Activated naive CD8-positive, alpha-beta T cell treated with anti-CD3 and anti-CD28 coated beads for 36 hours (primary cell): ENCODE results near the gene CASTOR1. TPM values are rescaled to one million over a fixed set of nuclear protein-coding genes. Genes with fewer than 3 reads are reported as not detected.

Experiments used
- DNase-seq: peaks from one replicate; pipeline ENCODE4 v3.0.0; 2021
- H3K27ac Mint-ChIP-seq: one replicate; pipeline ENCODE4 v1.8.0; 2022; ENCODE audit warnings: mild to moderate bottlenecking, moderate library complexity, mixed read lengths
- H3K27me3 Mint-ChIP-seq: one replicate; pipeline ENCODE4 v1.8.0; 2022; ENCODE audit warnings: mild to moderate bottlenecking, mixed read lengths
- H3K36me3 Mint-ChIP-seq: one replicate; pipeline ENCODE4 v1.8.0; 2021; ENCODE audit warnings: mild to moderate bottlenecking, mixed read lengths
- H3K4me1 Mint-ChIP-seq: one replicate; pipeline ENCODE4 v1.8.0; 2021; ENCODE audit warnings: mixed read lengths
- H3K4me3 Mint-ChIP-seq: one replicate; pipeline ENCODE4 v1.8.0; 2022; ENCODE audit warnings: mild to moderate bottlenecking, moderate library complexity, mixed read lengths
- H3K9me3 Mint-ChIP-seq: one replicate; pipeline ENCODE4 v1.8.0; 2022; ENCODE audit warnings: mixed read lengths
- total RNA-seq, 2 experiments: library from RNA; stranded (reverse); gene quantifications; one replicate each; pipeline ENCODE4 v1.2.3, GENCODE V29; 2021

Gene CASTOR1
- total RNA-seq, 2 experiments from 2014 or later: 2.8 to 3.5 TPM

DNA sequence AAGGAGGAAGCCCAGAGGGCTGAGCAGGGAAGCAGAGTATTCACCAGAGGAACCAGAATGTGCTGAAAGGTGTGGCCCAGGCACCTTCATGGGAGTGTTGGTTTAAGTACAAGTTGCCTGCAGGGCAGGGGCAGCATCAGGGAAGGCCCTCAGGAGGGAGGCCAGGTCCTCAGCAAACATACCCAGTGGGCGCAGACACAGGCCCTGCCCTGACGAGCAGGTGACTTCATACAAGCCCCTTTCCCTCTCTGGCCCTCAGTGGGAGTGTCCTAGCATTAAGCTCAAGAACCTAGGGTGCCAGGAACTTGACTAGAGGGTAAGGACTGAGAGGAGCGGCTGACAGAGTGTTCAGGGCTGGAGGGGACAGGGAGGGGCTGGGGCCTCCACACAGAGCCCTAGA, 7.5 kb upstream of the CASTOR1 start:
- peaks cover 68% of the 10 kb centered on the region for H3K4me1 Mint-ChIP-seq
- peaks cover 25% of the 10 kb centered on the region for H3K36me3 Mint-ChIP-seq
- peak overlapping the region; percentile 77 for H3K27ac Mint-ChIP-seq
- no peaks in the 10 kb centered on the region for H3K9me3 Mint-ChIP-seq
- no peak for DNase-seq
- H3K4me3 Mint-ChIP-seq: no peak overlapping the region
- H3K27me3 Mint-ChIP-seq: no peaks in the 10 kb centered on the region

- H3K36me3 Mint-ChIP-seq: peaks cover 21% of the 10 kb centered on the region
- H3K27ac Mint-ChIP-seq: peak overlapping the region; percentile 77
- H3K27me3 Mint-ChIP-seq: no peaks in the 10 kb centered on the region
- H3K9me3 Mint-ChIP-seq: no peaks in the 10 kb centered on the region
- H3K4me3 Mint-ChIP-seq: no peak overlapping the region
- DNase-seq: no peak
- H3K4me1 Mint-ChIP-seq: peaks cover 63% of the 10 kb centered on the region
These were observed 7.0 kb upstream of the CASTOR1 start for GRCh38 chr22:30296324-30296723.

DNA sequence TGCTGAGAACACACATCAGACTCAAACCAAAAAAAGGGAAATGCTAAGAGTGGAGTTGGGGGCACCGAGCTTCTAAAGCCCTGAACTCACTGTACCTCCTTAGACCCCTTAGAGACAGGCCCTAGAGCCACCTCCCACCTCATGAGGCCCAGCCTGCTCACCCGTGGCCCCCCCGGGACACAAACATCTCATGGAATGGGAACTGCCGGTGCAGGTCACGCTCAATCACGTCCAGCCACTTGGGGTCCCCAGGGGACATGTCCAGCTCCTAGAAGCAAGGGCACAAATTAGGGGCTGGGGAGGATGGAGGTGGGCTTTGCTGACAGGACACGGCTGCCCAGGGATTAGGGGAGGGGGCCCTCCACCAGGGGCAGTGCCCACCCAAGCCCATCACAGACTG, 6.3 kb upstream of the CASTOR1 start:
- no peak for DNase-seq
- Mint-ChIP-seq H3K4me3 (no peak overlapping the region), H3K9me3 (no peaks in the 10 kb centered on the region), H3K27me3 (no peaks in the 10 kb centered on the region), H3K27ac (peak overlapping the region; percentile 77), H3K36me3 (peaks cover 18% of the 10 kb centered on the region), H3K4me1 (peaks cover 58% of the 10 kb centered on the region)

- Mint-ChIP-seq H3K27ac (no peak overlapping the region), H3K9me3 (no peaks in the 10 kb centered on the region), H3K4me1 (peaks cover 59% of the 10 kb centered on the region), H3K4me3 (no peak overlapping the region), H3K36me3 (peaks cover 16% of the 10 kb centered on the region), H3K27me3 (no peaks in the 10 kb centered on the region)
- no peak for DNase-seq
These were observed 5.5 kb upstream of the CASTOR1 start for GRCh38 chr22:30294830-30295229.

GRCh38 chr22:30294066-30294465, 4.8 kb upstream of the CASTOR1 start:
- Mint-ChIP-seq H3K36me3 (peaks cover 15% of the 10 kb centered on the region), H3K27me3 (no peaks in the 10 kb centered on the region)

DNA sequence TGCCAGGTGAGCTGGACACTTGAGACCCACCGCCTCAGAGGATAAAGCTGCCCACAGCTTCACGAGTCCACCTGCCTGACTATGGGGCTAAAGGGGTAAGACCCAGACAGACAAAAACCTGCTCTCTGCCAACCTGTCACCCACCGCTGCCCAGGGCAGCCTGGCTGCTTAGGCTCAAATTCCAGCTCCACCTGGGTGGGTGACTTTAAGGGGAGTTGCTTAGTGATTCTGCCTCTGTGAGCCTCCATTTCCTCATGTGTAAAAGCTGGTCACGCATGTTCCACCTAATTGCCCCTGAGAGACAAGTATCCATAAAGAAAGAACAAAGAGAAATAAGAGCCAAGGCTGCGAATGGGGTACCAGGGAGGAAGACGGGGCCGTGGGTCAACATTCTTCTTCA, 3.7 kb upstream of the CASTOR1 start:
- peaks cover 7% of the 10 kb centered on the region for H3K36me3 Mint-ChIP-seq

More at GRCh38 chr22:30294066-30294465, 4.8 kb upstream of the CASTOR1 start:
- DNase-seq: no peak
- no peaks in the 10 kb centered on the region for H3K9me3 Mint-ChIP-seq
- H3K4me1 Mint-ChIP-seq: peaks cover 57% of the 10 kb centered on the region
- H3K4me3 Mint-ChIP-seq: no peak overlapping the region
- peak overlapping the region; percentile 16 for H3K27ac Mint-ChIP-seq

DNA sequence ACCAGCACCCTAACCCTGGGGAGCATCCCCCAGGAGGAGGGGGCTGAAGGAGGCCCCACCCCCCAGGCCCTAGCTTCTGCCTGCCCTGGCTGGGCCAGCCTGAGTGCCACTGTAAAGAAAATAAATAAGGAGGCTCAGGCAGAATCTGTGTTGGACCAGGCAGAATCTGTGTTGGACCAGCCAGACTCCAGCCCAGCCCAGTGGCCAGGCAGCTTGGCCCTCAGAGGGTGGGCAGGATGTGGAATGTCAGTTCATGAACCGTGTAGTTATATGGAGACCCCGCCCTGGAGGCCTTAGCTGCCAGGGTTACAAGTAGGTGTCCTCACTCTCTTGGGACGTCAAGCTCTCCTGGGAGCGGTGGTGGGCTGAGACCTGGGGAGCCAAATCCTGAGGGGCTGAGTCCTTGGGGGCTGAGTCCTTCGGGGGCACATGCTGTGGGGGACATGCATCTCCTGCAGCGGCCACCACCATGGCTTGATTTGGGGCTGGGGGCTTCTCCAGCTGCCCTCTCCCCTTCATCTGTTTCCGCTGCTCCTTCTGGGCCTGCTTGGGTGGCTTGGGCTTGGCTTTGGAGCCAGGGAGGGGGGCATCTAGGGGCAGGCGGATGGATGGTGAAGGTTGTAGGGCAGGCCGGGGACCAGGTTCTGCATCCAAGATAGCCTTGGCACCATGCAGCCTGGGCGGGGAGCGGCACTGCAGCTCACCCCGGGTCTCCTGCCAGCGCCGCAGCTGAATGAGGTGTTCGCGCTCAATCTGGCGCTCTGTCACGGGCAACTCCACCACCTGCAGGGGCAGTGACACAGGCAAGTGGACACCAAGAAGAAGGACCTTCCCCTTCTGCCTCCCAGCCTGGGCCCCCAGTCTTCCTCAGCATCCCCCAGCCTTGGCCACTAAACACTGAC, 3.0 kb upstream of the CASTOR1 start:
- H3K36me3 Mint-ChIP-seq: peaks cover 3% of the 10 kb centered on the region
- no peak for DNase-seq
- H3K27ac Mint-ChIP-seq: no peak overlapping the region
- H3K27me3 Mint-ChIP-seq: no peaks in the 10 kb centered on the region
- no peaks in the 10 kb centered on the region for H3K9me3 Mint-ChIP-seq
- no peak overlapping the region for H3K4me3 Mint-ChIP-seq
- H3K4me1 Mint-ChIP-seq: peaks cover 45% of the 10 kb centered on the region

More for the DNA sequence above, 3.7 kb upstream of the CASTOR1 start:
- H3K27me3 Mint-ChIP-seq: no peaks in the 10 kb centered on the region
- DNase-seq: no peak
- no peak overlapping the region for H3K4me3 Mint-ChIP-seq
- no peaks in the 10 kb centered on the region for H3K9me3 Mint-ChIP-seq
- peaks cover 52% of the 10 kb centered on the region for H3K4me1 Mint-ChIP-seq
- no peak overlapping the region for H3K27ac Mint-ChIP-seq

- H3K27me3 Mint-ChIP-seq: no peaks in the 10 kb centered on the region
- H3K36me3 Mint-ChIP-seq: no peaks in the 10 kb centered on the region
- no peaks in the 10 kb centered on the region for H3K9me3 Mint-ChIP-seq
- no peak for DNase-seq
- H3K4me1 Mint-ChIP-seq: peaks cover 39% of the 10 kb centered on the region
- H3K4me3 Mint-ChIP-seq: no peak overlapping the region
- H3K27ac Mint-ChIP-seq: peak overlapping the region; percentile 42
These were observed 2.0 kb upstream of the CASTOR1 start for GRCh38 chr22:30291058-30291892.

GRCh38 chr22:30290342-30291057, 1.2 kb upstream of the CASTOR1 start:
- no peaks in the 10 kb centered on the region for H3K9me3 Mint-ChIP-seq
- H3K27ac Mint-ChIP-seq: peak overlapping the region; percentile 42
- H3K4me1 Mint-ChIP-seq: peaks cover 31% of the 10 kb centered on the region
- no peaks in the 10 kb centered on the region for H3K36me3 Mint-ChIP-seq
- no peaks in the 10 kb centered on the region for H3K27me3 Mint-ChIP-seq
- H3K4me3 Mint-ChIP-seq: peak overlapping the region; percentile 78
- DNase-seq: no peak

DNA sequence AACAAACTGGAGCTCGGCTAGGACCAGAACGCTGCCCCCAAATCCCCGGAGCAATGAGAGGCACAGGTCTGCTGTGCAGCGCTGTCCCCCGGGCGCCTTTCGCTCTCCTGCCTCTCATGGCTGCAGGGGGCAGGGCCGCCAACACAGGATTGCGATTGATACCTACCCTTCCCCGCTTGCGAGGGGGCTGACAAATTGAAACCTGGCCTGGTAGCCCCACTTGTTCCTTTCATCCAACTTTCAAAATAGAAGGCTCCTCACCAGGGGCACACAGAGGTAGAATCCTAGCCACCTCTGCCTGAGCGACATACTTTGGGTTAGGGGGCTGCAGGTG, 642 bp upstream of the CASTOR1 start:
- Mint-ChIP-seq H3K27ac (peak overlapping the region; percentile 42), H3K27me3 (no peaks in the 10 kb centered on the region), H3K4me1 (peaks cover 28% of the 10 kb centered on the region), H3K9me3 (no peaks in the 10 kb centered on the region), H3K36me3 (no peaks in the 10 kb centered on the region), H3K4me3 (peak overlapping the region; percentile 78)
- DNase-seq: no peak

DNA sequence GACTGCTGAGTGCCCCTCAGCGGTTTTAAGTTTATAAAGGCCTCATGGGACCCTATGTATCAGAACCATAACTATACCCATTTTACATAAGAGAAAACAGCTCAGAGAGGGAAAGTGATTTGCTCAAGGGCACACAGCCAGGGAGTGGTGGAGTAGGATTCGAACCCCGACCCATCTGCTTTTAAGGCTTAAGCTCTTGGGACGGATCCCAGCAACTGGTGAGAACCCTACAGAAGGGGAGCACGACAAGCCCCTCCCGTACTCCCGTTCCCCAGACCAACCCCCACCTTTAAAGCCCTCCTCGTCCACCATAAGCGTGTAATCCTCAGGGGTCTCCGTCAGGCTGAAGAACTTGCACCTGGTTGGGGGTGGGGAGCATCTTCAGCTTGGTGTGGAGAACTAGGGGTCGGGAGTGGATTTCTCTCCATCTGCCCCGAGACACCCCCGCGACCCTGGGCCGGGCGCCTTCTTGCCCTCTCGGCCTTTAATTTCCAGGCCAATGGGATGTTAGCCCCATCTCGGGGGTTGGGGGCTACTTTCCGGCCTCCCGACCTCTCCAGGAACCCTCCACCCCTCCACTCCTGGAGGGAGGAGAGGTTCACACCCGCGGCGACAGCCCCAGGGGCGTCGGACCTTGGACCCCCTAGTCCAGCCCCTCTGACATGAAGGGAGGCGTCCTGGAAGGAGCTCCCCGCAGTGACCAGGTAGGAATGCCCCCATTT, 725 bp downstream of the CASTOR1 start:
- no peak overlapping the region for H3K27ac Mint-ChIP-seq
- no peaks in the 10 kb centered on the region for H3K27me3 Mint-ChIP-seq
- H3K4me3 Mint-ChIP-seq: peak overlapping the region; percentile 78
- no peaks in the 10 kb centered on the region for H3K9me3 Mint-ChIP-seq
- no peaks in the 10 kb centered on the region for H3K36me3 Mint-ChIP-seq
- peaks cover 21% of the 10 kb centered on the region for H3K4me1 Mint-ChIP-seq
- DNase-seq: no peak

GRCh38 chr22:30287648-30288418, 1.5 kb downstream of the CASTOR1 start:
- peak; percentile 84 for DNase-seq
- Mint-ChIP-seq H3K9me3 (no peaks in the 10 kb centered on the region), H3K27ac (no peak overlapping the region), H3K27me3 (no peaks in the 10 kb centered on the region), H3K4me1 (peaks cover 24% of the 10 kb centered on the region), H3K4me3 (peak overlapping the region; percentile 62), H3K36me3 (no peaks in the 10 kb centered on the region)

- no peaks in the 10 kb centered on the region for H3K9me3 Mint-ChIP-seq
- H3K4me1 Mint-ChIP-seq: peaks cover 24% of the 10 kb centered on the region
- no peak overlapping the region for H3K27ac Mint-ChIP-seq
- DNase-seq: peak; percentile 85
- no peaks in the 10 kb centered on the region for H3K36me3 Mint-ChIP-seq
- no peak overlapping the region for H3K4me3 Mint-ChIP-seq
- H3K27me3 Mint-ChIP-seq: no peaks in the 10 kb centered on the region
These were observed 2.3 kb downstream of the CASTOR1 start for GRCh38 chr22:30286813-30287647.
